Measurements from ENCODE around the gene CKMT1B. TPM values are rescaled to one million over a fixed set of nuclear protein-coding genes. Genes with fewer than 3 reads are reported as not detected.
"Not testable (repeated sequence)": the region's sequence is repeated elsewhere in the genome, so short reads cannot be mapped to it uniquely, and the experiment has no call there.

Gene CKMT1B
- polyA plus RNA-seq, 2 of the 4 experiments (the other 2 are of a cell fraction) = 2.6 to 4.1 TPM

- ChIA-PET CTCF (no interaction called here), POLR2A (no interaction called here)
- WGBS (ENCODE audit: missing lambda C conversion rate) = 79% methylated on average over 10 of the region's 10 CpGs
- no peak for FAIRE-seq
- Histone ChIP-seq H3K4me2 (no peak overlapping the region), H3K27ac (no peak overlapping the region), H3K4me1 (no peaks in the 10 kb centered on the region), H3K9me3 (no peaks in the 10 kb centered on the region; the same call in 2 of the 3 replicates), H3K4me3 (no peak overlapping the region)
- ATAC-seq = no peak
- no peak for DNase-seq (ENCODE audit: low read depth in 1 of 2, low spot score in 1 of 2)
- no peak for TF ChIP-seq JUNB (IDR thresholded peaks at IDR 0.05)
- no peak for TF ChIP-seq ZNF302 (CRISPR knock-in tag; IDR thresholded peaks at IDR 0.05)
Measured at GRCh38 chr15:43550527-43551363, 43.1 kb upstream of the CKMT1B start.

- no peak for FAIRE-seq
- no peak for DNase-seq (ENCODE audit: low read depth in 1 of 2, low spot score in 1 of 2)
- no peak for ATAC-seq
- H3K9me3 ChIP-seq = no peaks in the 10 kb centered on the region; the same call in 2 of the 3 replicates
- no peak overlapping the region for H3K4me3 ChIP-seq
- WGBS (ENCODE audit: missing lambda C conversion rate) = 85% methylated on average over 4 of the region's 4 CpGs
- ChIA-PET POLR2A (no interaction called here), CTCF (interaction anchor here (0.6 to 0.7 kb wide), 2 partner anchors 40 to 146 kb away, joined by 3 read pairs; no protein-coding TSS in a partner anchor)
- H3K4me1 ChIP-seq = no peaks in the 10 kb centered on the region
- no peak overlapping the region for H3K4me2 ChIP-seq
- no peak for TF ChIP-seq ATOH8 (CRISPR knock-in tag; IDR thresholded peaks at IDR 0.05; ENCODE audit: low read depth)
- TF ChIP-seq JUN (IDR thresholded peaks at IDR 0.05) = no peak
- no peak for TF ChIP-seq POLR2AphosphoS2 (conservative IDR thresholded peaks at IDR 0.05; ENCODE audit: low read length)
- TF ChIP-seq ESRRA (IDR thresholded peaks at IDR 0.05; ENCODE audit: borderline replicate concordance, low read length) = no peak
- no peak for TF ChIP-seq POLR2A (IDR thresholded peaks at IDR 0.05; ENCODE audit: low read length)
- no peak for TF ChIP-seq EHF (CRISPR knock-in tag; IDR thresholded peaks at IDR 0.05)
- TF ChIP-seq TFCP2L1 (CRISPR knock-in tag; IDR thresholded peaks at IDR 0.05) = no peak
- no peak for TF ChIP-seq HOXA7 (CRISPR knock-in tag; IDR thresholded peaks at IDR 0.05)
- TF ChIP-seq EP300 (IDR thresholded peaks at IDR 0.05) = no peak
- TF ChIP-seq BHLHE40 (IDR thresholded peaks at IDR 0.05; ENCODE audit: low read depth, low read length) = no peak
- no peak for TF ChIP-seq RARB (CRISPR knock-in tag; IDR thresholded peaks at IDR 0.05)
- no peak for TF ChIP-seq BCL3 (IDR thresholded peaks at IDR 0.05)
- no peak for TF ChIP-seq HMGXB4 (CRISPR knock-in tag; IDR thresholded peaks at IDR 0.05; ENCODE audit: borderline replicate concordance)
- no peak for TF ChIP-seq FOXS1 (CRISPR knock-in tag; IDR thresholded peaks at IDR 0.05)
- no peak overlapping the region for H3K27ac ChIP-seq
Measured at GRCh38 chr15:43552256-43552655, 41.6 kb upstream of the CKMT1B start.

GRCh38 chr15:43552986-43553385 is 40.8 kb upstream of the CKMT1B start:
- POLR2A ChIA-PET = no interaction called here
- Histone ChIP-seq H3K4me1 (no peaks in the 10 kb centered on the region), H3K27ac (no peak overlapping the region), H3K9me3 (no peaks in the 10 kb centered on the region), H3K4me3 (no peak overlapping the region), H3K4me2 (no peak overlapping the region)
- CTCF ChIA-PET = interaction anchor here (0.6 to 0.7 kb wide), 2 partner anchors 41 to 147 kb away, joined by 3 read pairs; no protein-coding TSS in a partner anchor
- TF ChIP-seq POLR2A (IDR thresholded peaks at IDR 0.05; ENCODE audit: low read length) (no peak), REST (IDR thresholded peaks at IDR 0.05) (no peak), SMC3 (IDR thresholded peaks at IDR 0.05) (no peak), SREBF2 (IDR thresholded peaks at IDR 0.05) (no peak)
- DNase-seq (ENCODE audit: low read depth in 1 of 2, low spot score in 1 of 2) (no peak), ATAC-seq (no peak), FAIRE-seq (no peak)
- 42% methylated on average over 2 of the region's 2 CpGs for WGBS (ENCODE audit: missing lambda C conversion rate)

GRCh38 chr15:43562753-43563152 is 31.1 kb upstream of the CKMT1B start:
- not testable (repeated sequence) for FAIRE-seq, ATAC-seq

GRCh38 chr15:43563793-43564192 is 30.0 kb upstream of the CKMT1B start:
- H3K4me2 ChIP-seq, POLR2A ChIA-PET, CTCF ChIA-PET: not testable (repeated sequence)

More at GRCh38 chr15:43562753-43563152, 31.1 kb upstream of the CKMT1B start:
- H3K4me1 ChIP-seq; POLR2A ChIA-PET; H3K27ac ChIP-seq; CTCF ChIA-PET; H3K4me3 ChIP-seq; DNase-seq (ENCODE audit: low read depth in 1 of 2, low spot score in 1 of 2); H3K4me2 ChIP-seq; H3K9me3 ChIP-seq: not testable (repeated sequence)
- no CpG with 5 or more reads among the region's 3 CpGs for WGBS (ENCODE audit: missing lambda C conversion rate)

More at GRCh38 chr15:43563793-43564192, 30.0 kb upstream of the CKMT1B start:
- H3K9me3 ChIP-seq; H3K27ac ChIP-seq; DNase-seq (ENCODE audit: low read depth in 1 of 2, low spot score in 1 of 2); H3K4me1 ChIP-seq; FAIRE-seq; ATAC-seq; H3K4me3 ChIP-seq: not testable (repeated sequence)
- no CpG with 5 or more reads among the region's 8 CpGs for WGBS (ENCODE audit: missing lambda C conversion rate)
